ENCODE data around the gene KRTAP2-4. TPM values are rescaled to one million over a fixed set of nuclear protein-coding genes. Genes with fewer than 3 reads are reported as not detected.
"Not testable (repeated sequence)": the region's sequence is repeated elsewhere in the genome, so short reads cannot be mapped to it uniquely, and the experiment has no call there.

Gene KRTAP2-4
- total RNA-seq, 1 donor from 2014 or later, result not detected

GRCh38 chr17:41049110-41049509 is 16.6 kb downstream of the KRTAP2-4 start:
- Mint-ChIP-seq H3K36me3 (ENCODE audit: unreplicated experiment) (peaks cover 4% of the 10 kb centered on the region), H3K27ac (ENCODE audit: unreplicated experiment) (peak overlapping the region; percentile 87), H3K27me3 (ENCODE audit: unreplicated experiment) (no peaks in the 10 kb centered on the region), H3K4me1 (ENCODE audit: unreplicated experiment) (peaks cover 24% of the 10 kb centered on the region), H3K4me3 (ENCODE audit: unreplicated experiment) (no peak overlapping the region), H3K9me3 (ENCODE audit: unreplicated experiment) (peaks cover 4% of the 10 kb centered on the region)
- DNase-seq (ENCODE audit: extremely low spot score, unreplicated experiment), result no peak
- TF ChIP-seq CTCF (IDR thresholded peaks at IDR 0.05), result no peak

- Mint-ChIP-seq H3K27me3 (ENCODE audit: unreplicated experiment) (no peaks in the 10 kb centered on the region), H3K4me3 (ENCODE audit: unreplicated experiment) (no peak overlapping the region), H3K4me1 (ENCODE audit: unreplicated experiment) (peaks cover 25% of the 10 kb centered on the region), H3K36me3 (ENCODE audit: unreplicated experiment) (peaks cover 2% of the 10 kb centered on the region), H3K9me3 (ENCODE audit: unreplicated experiment) (peaks cover 7% of the 10 kb centered on the region), H3K27ac (ENCODE audit: unreplicated experiment) (peak overlapping the region; percentile 87)
- DNase-seq (ENCODE audit: extremely low spot score, unreplicated experiment), result no peak
- TF ChIP-seq CTCF (IDR thresholded peaks at IDR 0.05), result no peak
Measured at GRCh38 chr17:41048441-41048840, 17.2 kb downstream of the KRTAP2-4 start.

GRCh38 chr17:41046735-41047465 is 18.8 kb downstream of the KRTAP2-4 start, which contains the start of gene KRTAP2-1:
TSS of gene KRTAP2-1 (minus strand) at chr17:41047316. CDS start at chr17:41047267, 49 bp downstream.
- H3K4me1 Mint-ChIP-seq (ENCODE audit: unreplicated experiment), result peaks cover 21% of the 10 kb centered on the region
- H3K27ac Mint-ChIP-seq (ENCODE audit: unreplicated experiment), result peak within 1 kb of the TSS; percentile 87
- peaks cover 18% of the 10 kb centered on the region for H3K9me3 Mint-ChIP-seq (ENCODE audit: unreplicated experiment)
- H3K4me3 Mint-ChIP-seq (ENCODE audit: unreplicated experiment); DNase-seq (ENCODE audit: extremely low spot score, unreplicated experiment); H3K36me3 Mint-ChIP-seq (ENCODE audit: unreplicated experiment); H3K27me3 Mint-ChIP-seq (ENCODE audit: unreplicated experiment): not testable (repeated sequence)

- H3K4me1 Mint-ChIP-seq (ENCODE audit: unreplicated experiment), result peaks cover 6% of the 10 kb centered on the region
- H3K27ac Mint-ChIP-seq (ENCODE audit: unreplicated experiment), result no peak overlapping the region
- H3K27me3 Mint-ChIP-seq (ENCODE audit: unreplicated experiment), result no peaks in the 10 kb centered on the region
- peaks cover 18% of the 10 kb centered on the region for H3K9me3 Mint-ChIP-seq (ENCODE audit: unreplicated experiment)
- no peak for DNase-seq (ENCODE audit: extremely low spot score, unreplicated experiment)
- no peak for TF ChIP-seq CTCF (IDR thresholded peaks at IDR 0.05)
- no peak overlapping the region for H3K4me3 Mint-ChIP-seq (ENCODE audit: unreplicated experiment)
- no peaks in the 10 kb centered on the region for H3K36me3 Mint-ChIP-seq (ENCODE audit: unreplicated experiment)
Measured at GRCh38 chr17:41042953-41043352, 22.7 kb downstream of the KRTAP2-4 start.

GRCh38 chr17:41040783-41041571 is 24.7 kb downstream of the KRTAP2-4 start, which contains the start of gene KRTAP1-1:
TSS of gene KRTAP1-1 (minus strand) at chr17:41041450. CDS start at chr17:41041397, 53 bp downstream.
- not testable (repeated sequence) for H3K27ac Mint-ChIP-seq (ENCODE audit: unreplicated experiment); DNase-seq (ENCODE audit: extremely low spot score, unreplicated experiment); H3K36me3 Mint-ChIP-seq (ENCODE audit: unreplicated experiment); H3K4me3 Mint-ChIP-seq (ENCODE audit: unreplicated experiment); H3K4me1 Mint-ChIP-seq (ENCODE audit: unreplicated experiment); H3K27me3 Mint-ChIP-seq (ENCODE audit: unreplicated experiment)
- H3K9me3 Mint-ChIP-seq (ENCODE audit: unreplicated experiment), result peaks cover 18% of the 10 kb centered on the region

Measured in osteocyte (in vitro differentiated cells).